A549 treated with CORT108297 at 1 μM for 4 hours (cell line): ENCODE measurements around the gene TRPC6. TPM values are rescaled to one million over a fixed set of nuclear protein-coding genes. Genes with fewer than 3 reads are reported as not detected.

Experiments used
- total RNA-seq: library from RNA; stranded (reverse); fragments of 200-300 nt; extraction: Qiagen RNA extraction; gene quantifications from 5 replicates; pipeline ENCODE4 v1.2.3, GENCODE V29; 2022

TRPC6 gene
- total RNA-seq = 0.74 to 1.4 TPM (median 0.96 TPM) in 5 replicates

DNA sequence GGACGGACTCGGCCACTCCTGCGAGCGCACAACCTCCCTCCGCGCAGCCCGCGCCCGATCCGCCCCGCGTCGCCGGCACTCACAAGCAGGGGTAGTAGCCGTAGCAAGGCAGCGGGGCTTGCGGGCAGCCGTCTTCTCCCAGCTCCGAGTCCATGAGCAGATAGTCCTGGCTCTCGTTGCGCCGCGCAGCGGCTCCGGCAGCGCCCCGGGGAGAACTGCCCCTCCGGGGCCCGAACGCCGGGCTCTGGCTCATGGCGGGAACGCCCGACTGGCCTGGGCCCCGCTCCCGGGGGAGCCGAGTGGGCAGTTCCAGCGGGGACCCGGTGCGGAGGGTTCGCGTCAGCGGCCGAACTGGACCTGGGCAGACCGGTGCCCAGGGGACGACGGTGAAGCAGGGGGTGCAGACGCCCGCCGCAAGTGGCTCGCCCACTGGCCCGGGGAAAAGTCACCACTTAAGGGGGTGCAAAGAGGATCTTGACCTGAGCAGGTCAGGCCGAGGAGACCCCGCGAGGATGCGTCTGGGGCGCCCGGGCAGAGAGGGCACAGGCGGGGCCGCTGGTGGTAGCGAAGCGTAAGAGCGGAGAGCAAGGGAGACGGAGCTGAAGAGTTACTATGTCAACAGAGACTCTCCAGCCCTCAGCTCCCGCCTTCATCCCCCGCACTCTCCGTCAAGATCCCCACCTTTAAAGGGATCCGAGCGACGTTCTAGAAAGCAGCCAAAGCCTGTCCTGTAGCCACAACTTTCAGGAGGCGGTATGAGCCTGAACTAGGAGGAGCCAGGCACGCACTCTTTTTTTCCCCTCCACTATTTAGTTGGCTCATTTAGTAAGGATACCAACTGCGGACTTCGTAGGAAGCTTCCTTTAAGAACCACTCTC lies at the start of gene TRPC6:
Gene TRPC6 (minus strand): TSS at position 757 of the 878 bp plus-strand sequence. CDS start 504 bp downstream, at position 253.

